HCT116 (cell line): Measurements from ENCODE around the gene GKN1. TPM values are rescaled to one million over a fixed set of nuclear protein-coding genes. Genes with fewer than 3 reads are reported as not detected.

ENCODE experiments used
- ATAC-seq: fragments of 200-7000 bp; cut with Tn5 transposase; 2 replicates; pipeline ENCODE4 v1.9.1; 2020; ENCODE audit warnings: mild to moderate bottlenecking, moderate library complexity
- BruUV-seq: library from RNA; stranded (reverse); fragments of 400-500 nt; replicated peaks from 2 replicates; lab custom pipeline; 2021; lab: Mats Ljungman, UMichigan
- CTCF ChIA-PET: fragments of 300-600 bp; sonication (Branson Sonifier 250); formaldehyde crosslinking; loops from one replicate; lab custom pipeline; 2021; ENCODE audit warnings: antibody characterized with exemption; lab: Charles Lee
- POLR2A ChIA-PET: fragments of 300-600, 350-600 bp; sonication (Branson Sonifier 250); formaldehyde crosslinking; loops from one replicate; lab custom pipeline; 2021; ENCODE audit warnings: antibody characterized with exemption; lab: Charles Lee
- RAD21 ChIA-PET, 2 experiments: fragments of 300-600 bp; sonication (Branson Sonifier 250); formaldehyde crosslinking; loops; one replicate each; lab custom pipeline; 2023; ENCODE audit warnings: low total read pairs in 2 of 2; ENCODE audit not compliant: uncharacterized antibody in 2 of 2, unreplicated experiment in 2 of 2, low non-redundant PET in 1 of 2; lab: Charles Lee
- DNase-seq: peaks from one replicate; pipeline ENCODE4 v3.0.0-alpha.2; 2010; ENCODE audit warnings: low read depth, low spot score
- H2AFZ ChIP-seq: fragments of 200-600 bp; shearing (Covaris generic), sonication (generic); 2 replicates; pipeline ENCODE4 v1.6.1; 2017; ENCODE audit warnings: low read depth, mixed run types, mixed read lengths, antibody characterized with exemption, low read length; ENCODE audit not compliant: poor library complexity, severe bottlenecking
- H3K27ac ChIP-seq: 2 replicates; pipeline ENCODE4 v1.5.1; 2012; ENCODE audit warnings: low read depth, low read length
- H3K27me3 ChIP-seq: fragments of 200-600 bp; sonication (generic); 2 replicates; pipeline ENCODE4 v1.6.1; 2016; ENCODE audit warnings: mixed run types, low read length, mixed read lengths; ENCODE audit not compliant: insufficient read depth
- H3K36me3 ChIP-seq, 2 experiments: fragments of 200-500 bp in 1 of 2; fragments of 200-600 bp in 1 of 2; sonication (Bioruptor generic) in 1 of 2; sonication (generic) in 1 of 2; 2 replicates each; pipeline versions ENCODE4 v1.5.1 to v1.6.1; 2014 to 2016; ENCODE audit warnings: low read length in 2 of 2, inconsistent platforms in 1 of 2, mixed read lengths in 1 of 2, mixed run types in 1 of 2; ENCODE audit not compliant: insufficient read depth in 2 of 2, control insufficient read depth in 1 of 2
- H3K4me1 ChIP-seq, 2 experiments: fragments of 200-600 bp in 1 of 2; sonication (generic) in 1 of 2; 2 replicates each; pipeline versions ENCODE4 v1.5.1 to v1.6.1; 2012 to 2017; ENCODE audit warnings: low read length in 2 of 2, inconsistent platforms in 1 of 2, mild to moderate bottlenecking in 1 of 2, mixed read lengths in 1 of 2, mixed run types in 1 of 2, moderate library complexity in 1 of 2; ENCODE audit not compliant: insufficient read depth in 2 of 2, control insufficient read depth in 1 of 2
- H3K4me2 ChIP-seq: fragments of 200-600 bp; sonication (generic); 2 replicates; pipeline ENCODE4 v1.6.1; 2017; ENCODE audit warnings: mixed run types, low read length, mixed read lengths
- H3K4me3 ChIP-seq, 2 experiments: fragments of 200-600 bp in 1 of 2; sonication (generic) in 1 of 2; replicated peaks in 1 of 2; 2 replicates each; pipeline ENCODE4 v1.5.1; 2011 to 2016; ENCODE audit warnings: low read length in 2 of 2, control low read depth in 1 of 2, low read depth in 1 of 2, mild to moderate bottlenecking in 1 of 2, mixed read lengths in 1 of 2, mixed run types in 1 of 2
- H3K79me2 ChIP-seq: fragments of 200-600 bp; sonication (generic); 2 replicates; pipeline ENCODE4 v1.6.1; 2017; ENCODE audit warnings: mild to moderate bottlenecking, mixed run types, low read length, moderate library complexity, mixed read lengths; ENCODE audit not compliant: insufficient read depth
- H3K9ac ChIP-seq: fragments of 200-600 bp; sonication (generic); 2 replicates; pipeline ENCODE4 v1.6.1; 2016; ENCODE audit warnings: low read length, mixed read lengths
- H3K9me2 ChIP-seq: fragments of 200-600 bp; sonication (generic), shearing (Covaris generic); 2 replicates; pipeline ENCODE4 v1.6.1; 2017; ENCODE audit warnings: mixed run types, mild to moderate bottlenecking, moderate library complexity; ENCODE audit not compliant: insufficient read depth
- H3K9me3 ChIP-seq, 2 experiments: fragments of 200-500 bp in 1 of 2; fragments of 200-600 bp in 1 of 2; sonication (Bioruptor generic) in 1 of 2; sonication (generic) in 1 of 2; 2 replicates each; pipeline ENCODE4 v1.6.1; 2014 to 2017; ENCODE audit warnings: low read length in 2 of 2, mixed read lengths in 2 of 2, inconsistent platforms in 1 of 2, low read depth in 1 of 2, mild to moderate bottlenecking in 1 of 2, mixed run types in 1 of 2, moderate library complexity in 1 of 2; ENCODE audit not compliant: control insufficient read depth in 1 of 2, insufficient read depth in 1 of 2
- H4K20me1 ChIP-seq: fragments of 200-600 bp; sonication (generic), shearing (Covaris generic); 2 replicates; pipeline ENCODE4 v1.6.1; 2017; ENCODE audit warnings: mixed run types, mild to moderate bottlenecking, moderate library complexity; ENCODE audit not compliant: insufficient read depth
- CBX3 ChIP-seq: IDR thresholded peaks from 2 replicates; pipeline ENCODE4 v1.6.1; 2012; ENCODE audit warnings: low read depth
- CEBPB ChIP-seq: IDR thresholded peaks from 2 replicates; pipeline ENCODE4 v1.6.1; 2012; ENCODE audit warnings: low read depth
- EGR1 ChIP-seq: IDR thresholded peaks from 2 replicates; pipeline ENCODE4 v1.6.1; 2012; ENCODE audit warnings: low read depth
- ELF1 ChIP-seq: IDR thresholded peaks from 2 replicates; pipeline ENCODE4 v1.6.1; 2012; ENCODE audit warnings: low read depth, borderline replicate concordance
- EZH2phosphoT487 ChIP-seq: fragments of 200-600 bp; IDR thresholded peaks from 2 replicates; pipeline ENCODE4 v1.6.1; 2018; ENCODE audit warnings: antibody characterized with exemption, borderline replicate concordance
- POLR2A ChIP-seq: IDR thresholded peaks from 2 replicates; pipeline ENCODE4 v1.7.0; 2011; ENCODE audit warnings: borderline replicate concordance; ENCODE audit not compliant: insufficient read depth, insufficient read length; ENCODE audit errors: extremely low read depth
- POLR2AphosphoS5 ChIP-seq: IDR thresholded peaks from 2 replicates; pipeline ENCODE4 v1.6.1; 2011; ENCODE audit warnings: mild to moderate bottlenecking, low read depth, low read length, moderate library complexity
- SRF ChIP-seq: IDR thresholded peaks from 2 replicates; pipeline ENCODE4 v1.6.1; 2012; ENCODE audit warnings: low read depth
- TCF7L2 ChIP-seq: IDR thresholded peaks from 2 replicates; pipeline ENCODE4 v1.7.0; 2011; ENCODE audit warnings: borderline replicate concordance, inconsistent platforms; ENCODE audit not compliant: insufficient read depth, insufficient read length; ENCODE audit errors: extremely low read depth
- ZFX ChIP-seq: fragments of 450-650 bp; IDR thresholded peaks from 2 replicates; pipeline ENCODE4 v1.6.1; 2017
- intact Hi-C: fragments of 100-400 bp; cut with micrococcal nuclease; formaldehyde crosslinking; loops from 2 replicates; pipeline ENCODE4 v1.10.0; 2022
- total RNA-seq: library from RNA; stranded (reverse); gene quantifications from one replicate; pipeline ENCODE4 v1.2.1, GENCODE V29; 2021; ENCODE audit not compliant: unreplicated experiment
- TF ChIP-seq, protein P1 (sequence below): IDR thresholded peaks from 2 replicates; pipeline ENCODE4 v1.6.1; 2012; ENCODE audit warnings: low read depth
- TF ChIP-seq, protein P2 (sequence below), 3 experiments: fragments of 200-600 bp in 1 of 3; sonication (generic) in 1 of 3; IDR thresholded peaks in 2 of 3; conservative IDR thresholded peaks in 1 of 3; 2 replicates each; pipeline ENCODE4 v1.5.1; 2012 to 2017; ENCODE audit warnings: low read depth in 2 of 3, low read length in 2 of 3, antibody characterized with exemption in 1 of 3, borderline replicate concordance in 1 of 3, control low read depth in 1 of 3, mild to moderate bottlenecking in 1 of 3, mixed read lengths in 1 of 3, mixed run types in 1 of 3, moderate library complexity in 1 of 3; ENCODE audit not compliant: insufficient read depth in 1 of 3
- TF ChIP-seq, protein P3 (sequence below): IDR thresholded peaks from 2 replicates; pipeline ENCODE4 v1.6.1; 2012
- TF ChIP-seq, protein P4 (sequence below): IDR thresholded peaks from 2 replicates; pipeline ENCODE4 v1.6.1; 2011; ENCODE audit warnings: mild to moderate bottlenecking, low read length, moderate library complexity; ENCODE audit not compliant: insufficient replicate concordance; ENCODE audit errors: extremely low read depth

Gene GKN1
- total RNA-seq, 1 experiment from 2014 or later: not detected

- TF ChIP-seq, protein P1, sequence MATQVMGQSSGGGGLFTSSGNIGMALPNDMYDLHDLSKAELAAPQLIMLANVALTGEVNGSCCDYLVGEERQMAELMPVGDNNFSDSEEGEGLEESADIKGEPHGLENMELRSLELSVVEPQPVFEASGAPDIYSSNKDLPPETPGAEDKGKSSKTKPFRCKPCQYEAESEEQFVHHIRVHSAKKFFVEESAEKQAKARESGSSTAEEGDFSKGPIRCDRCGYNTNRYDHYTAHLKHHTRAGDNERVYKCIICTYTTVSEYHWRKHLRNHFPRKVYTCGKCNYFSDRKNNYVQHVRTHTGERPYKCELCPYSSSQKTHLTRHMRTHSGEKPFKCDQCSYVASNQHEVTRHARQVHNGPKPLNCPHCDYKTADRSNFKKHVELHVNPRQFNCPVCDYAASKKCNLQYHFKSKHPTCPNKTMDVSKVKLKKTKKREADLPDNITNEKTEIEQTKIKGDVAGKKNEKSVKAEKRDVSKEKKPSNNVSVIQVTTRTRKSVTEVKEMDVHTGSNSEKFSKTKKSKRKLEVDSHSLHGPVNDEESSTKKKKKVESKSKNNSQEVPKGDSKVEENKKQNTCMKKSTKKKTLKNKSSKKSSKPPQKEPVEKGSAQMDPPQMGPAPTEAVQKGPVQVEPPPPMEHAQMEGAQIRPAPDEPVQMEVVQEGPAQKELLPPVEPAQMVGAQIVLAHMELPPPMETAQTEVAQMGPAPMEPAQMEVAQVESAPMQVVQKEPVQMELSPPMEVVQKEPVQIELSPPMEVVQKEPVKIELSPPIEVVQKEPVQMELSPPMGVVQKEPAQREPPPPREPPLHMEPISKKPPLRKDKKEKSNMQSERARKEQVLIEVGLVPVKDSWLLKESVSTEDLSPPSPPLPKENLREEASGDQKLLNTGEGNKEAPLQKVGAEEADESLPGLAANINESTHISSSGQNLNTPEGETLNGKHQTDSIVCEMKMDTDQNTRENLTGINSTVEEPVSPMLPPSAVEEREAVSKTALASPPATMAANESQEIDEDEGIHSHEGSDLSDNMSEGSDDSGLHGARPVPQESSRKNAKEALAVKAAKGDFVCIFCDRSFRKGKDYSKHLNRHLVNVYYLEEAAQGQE: no peak
- no peak for TF ChIP-seq ZFX
- TF ChIP-seq, protein P2, sequence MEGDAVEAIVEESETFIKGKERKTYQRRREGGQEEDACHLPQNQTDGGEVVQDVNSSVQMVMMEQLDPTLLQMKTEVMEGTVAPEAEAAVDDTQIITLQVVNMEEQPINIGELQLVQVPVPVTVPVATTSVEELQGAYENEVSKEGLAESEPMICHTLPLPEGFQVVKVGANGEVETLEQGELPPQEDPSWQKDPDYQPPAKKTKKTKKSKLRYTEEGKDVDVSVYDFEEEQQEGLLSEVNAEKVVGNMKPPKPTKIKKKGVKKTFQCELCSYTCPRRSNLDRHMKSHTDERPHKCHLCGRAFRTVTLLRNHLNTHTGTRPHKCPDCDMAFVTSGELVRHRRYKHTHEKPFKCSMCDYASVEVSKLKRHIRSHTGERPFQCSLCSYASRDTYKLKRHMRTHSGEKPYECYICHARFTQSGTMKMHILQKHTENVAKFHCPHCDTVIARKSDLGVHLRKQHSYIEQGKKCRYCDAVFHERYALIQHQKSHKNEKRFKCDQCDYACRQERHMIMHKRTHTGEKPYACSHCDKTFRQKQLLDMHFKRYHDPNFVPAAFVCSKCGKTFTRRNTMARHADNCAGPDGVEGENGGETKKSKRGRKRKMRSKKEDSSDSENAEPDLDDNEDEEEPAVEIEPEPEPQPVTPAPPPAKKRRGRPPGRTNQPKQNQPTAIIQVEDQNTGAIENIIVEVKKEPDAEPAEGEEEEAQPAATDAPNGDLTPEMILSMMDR (IDR thresholded peaks at IDR 0.05 in 2 of 3, conservative IDR thresholded peaks at IDR 0.05 in 1 of 3; ENCODE audit: borderline replicate concordance in 1 of 3, insufficient read depth in 1 of 3, low read depth in 2 of 3, low read length in 2 of 3): no peak
- no peak for TF ChIP-seq EZH2phosphoT487
These were observed 23.0 kb downstream of the GKN1 start (continued) for GRCh38 chr2:68997401-68997800.

DNA sequence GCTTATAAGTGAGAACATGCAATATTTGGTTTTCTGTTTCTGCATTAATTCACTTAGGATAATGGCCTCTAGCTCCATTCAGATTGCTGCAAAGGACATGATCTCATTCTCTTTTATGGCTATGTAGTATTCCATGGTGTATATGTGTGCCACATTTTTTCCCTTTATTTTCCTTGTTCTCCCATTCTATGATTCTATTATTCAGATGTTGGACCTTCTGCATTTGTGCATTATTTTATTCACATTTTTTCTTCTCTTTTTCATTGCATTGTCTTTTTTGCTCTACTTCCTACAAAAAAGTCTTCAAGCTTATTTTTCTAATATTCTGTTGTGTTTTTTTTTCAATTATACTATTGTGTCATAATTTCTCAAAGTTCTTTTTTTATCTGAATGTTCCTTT lies 27.4 kb downstream of the GKN1 start:
- BruUV-seq: no TSS peak
- Histone ChIP-seq H3K79me2 (no peaks in the 10 kb centered on the region), H3K9ac (no peak overlapping the region), H3K4me3 (no peak overlapping the region), H3K27me3 (no peaks in the 10 kb centered on the region), H3K9me3 (peaks cover 0 to 4% of the 10 kb centered on the region in 2 experiments; a peak in 1 of 4 replicates), H4K20me1 (no peaks in the 10 kb centered on the region), H2AFZ (no peak overlapping the region), H3K27ac (no peak overlapping the region), H3K9me2 (no peaks in the 10 kb centered on the region), H3K4me2 (no peak overlapping the region), H3K4me1 (no peaks in the 10 kb centered on the region), H3K36me3 (no peaks in the 10 kb centered on the region)
- ChIA-PET POLR2A (no interaction called here), CTCF (interaction anchor here (1.9 kb wide), 1 partner anchor 13 kb away, joined by 5 read pairs; no protein-coding TSS in a partner anchor), RAD21 (no interaction called here)
- DNase-seq (no peak), ATAC-seq (no peak)
- intact Hi-C loops: no loop called here
- TF ChIP-seq SRF: no peak
- no peak for TF ChIP-seq POLR2AphosphoS5
- no peak for TF ChIP-seq TCF7L2
- no peak for TF ChIP-seq POLR2A
- TF ChIP-seq, protein P3, sequence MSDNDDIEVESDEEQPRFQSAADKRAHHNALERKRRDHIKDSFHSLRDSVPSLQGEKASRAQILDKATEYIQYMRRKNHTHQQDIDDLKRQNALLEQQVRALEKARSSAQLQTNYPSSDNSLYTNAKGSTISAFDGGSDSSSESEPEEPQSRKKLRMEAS: no peak
- TF ChIP-seq CEBPB: no peak
- TF ChIP-seq EZH2phosphoT487: no peak
- TF ChIP-seq ELF1: no peak
- TF ChIP-seq EGR1: no peak
- TF ChIP-seq, protein P4, sequence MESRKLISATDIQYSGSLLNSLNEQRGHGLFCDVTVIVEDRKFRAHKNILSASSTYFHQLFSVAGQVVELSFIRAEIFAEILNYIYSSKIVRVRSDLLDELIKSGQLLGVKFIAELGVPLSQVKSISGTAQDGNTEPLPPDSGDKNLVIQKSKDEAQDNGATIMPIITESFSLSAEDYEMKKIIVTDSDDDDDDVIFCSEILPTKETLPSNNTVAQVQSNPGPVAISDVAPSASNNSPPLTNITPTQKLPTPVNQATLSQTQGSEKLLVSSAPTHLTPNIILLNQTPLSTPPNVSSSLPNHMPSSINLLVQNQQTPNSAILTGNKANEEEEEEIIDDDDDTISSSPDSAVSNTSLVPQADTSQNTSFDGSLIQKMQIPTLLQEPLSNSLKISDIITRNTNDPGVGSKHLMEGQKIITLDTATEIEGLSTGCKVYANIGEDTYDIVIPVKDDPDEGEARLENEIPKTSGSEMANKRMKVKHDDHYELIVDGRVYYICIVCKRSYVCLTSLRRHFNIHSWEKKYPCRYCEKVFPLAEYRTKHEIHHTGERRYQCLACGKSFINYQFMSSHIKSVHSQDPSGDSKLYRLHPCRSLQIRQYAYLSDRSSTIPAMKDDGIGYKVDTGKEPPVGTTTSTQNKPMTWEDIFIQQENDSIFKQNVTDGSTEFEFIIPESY: no peak
- no peak for TF ChIP-seq ZFX
- no peak for TF ChIP-seq CBX3
